Motor neuron (in vitro differentiated cells): ENCODE data around the gene GBA2. TPM values are rescaled to one million over a fixed set of nuclear protein-coding genes. Genes with fewer than 3 reads are reported as not detected.

Source experiments
- ATAC-seq, 8 experiments: fragments of 200-7000 bp; cut with Tn5 transposase; replicated peaks in 6 of 8; 2 replicates each; pipeline ENCODE4 v1.8.0; 2021; ENCODE audit warnings: mild to moderate bottlenecking in 8 of 8, moderate library complexity in 8 of 8
- H3K27ac ChIP-seq, 2 donors: fragments of 250-450 bp; sonication (Bioruptor Pico); 2 replicates each; pipeline ENCODE4 v1.9.0; 2021; ENCODE audit warnings: antibody characterized with exemption in 2 of 2, mild to moderate bottlenecking in 2 of 2, moderate library complexity in 1 of 2
- H3K4me1 ChIP-seq, 2 donors: fragments of 250-450 bp; sonication (Bioruptor Pico); replicated peaks in 1 of 2; 2 replicates each; pipeline ENCODE4 v1.6.1; 2021; ENCODE audit warnings: antibody characterized with exemption in 2 of 2, mild to moderate bottlenecking in 2 of 2, moderate library complexity in 1 of 2
- H3K4me3 ChIP-seq, 5 donors: fragments of 250-450 bp; sonication (Bioruptor Pico); 2 replicates each; pipeline ENCODE4 v1.9.0; 2021; ENCODE audit warnings: antibody characterized with exemption in 5 of 5, mild to moderate bottlenecking in 5 of 5, moderate library complexity in 4 of 5
- WGBS, 10 experiments: fragments of 450-650 bp; shearing (Covaris generic); methylation state at CpG; one replicate each; pipeline ENCODE4 v1.0.0; 2022; 5-methylcytosine and 5-hydroxymethylcytosine counted together
- in situ Hi-C, 9 experiments: fragments of 400-800 bp; cut with MboI; loops; one replicate each; pipeline ENCODE4 v1.15.0; 2021; ENCODE audit warnings: low sequenced_read_pairs in 9 of 9, low pct_unique_long_range_greater_than_20kb in 2 of 9; ENCODE audit not compliant: unreplicated experiment in 9 of 9
- total RNA-seq, 8 experiments: library from RNA; unstranded; fragments of 300-600 nt; gene quantifications; 2 replicates each; pipeline versions ENCODE4 v1.2.3 to v1.2.4, GENCODE V29; 2022

GBA2 gene
- 100 to 1,000 TPM in 1 of 8 experiments, 10 to 100 TPM in 7; 24.5 to 128 (median 53.7) TPM for total RNA-seq

DNA sequence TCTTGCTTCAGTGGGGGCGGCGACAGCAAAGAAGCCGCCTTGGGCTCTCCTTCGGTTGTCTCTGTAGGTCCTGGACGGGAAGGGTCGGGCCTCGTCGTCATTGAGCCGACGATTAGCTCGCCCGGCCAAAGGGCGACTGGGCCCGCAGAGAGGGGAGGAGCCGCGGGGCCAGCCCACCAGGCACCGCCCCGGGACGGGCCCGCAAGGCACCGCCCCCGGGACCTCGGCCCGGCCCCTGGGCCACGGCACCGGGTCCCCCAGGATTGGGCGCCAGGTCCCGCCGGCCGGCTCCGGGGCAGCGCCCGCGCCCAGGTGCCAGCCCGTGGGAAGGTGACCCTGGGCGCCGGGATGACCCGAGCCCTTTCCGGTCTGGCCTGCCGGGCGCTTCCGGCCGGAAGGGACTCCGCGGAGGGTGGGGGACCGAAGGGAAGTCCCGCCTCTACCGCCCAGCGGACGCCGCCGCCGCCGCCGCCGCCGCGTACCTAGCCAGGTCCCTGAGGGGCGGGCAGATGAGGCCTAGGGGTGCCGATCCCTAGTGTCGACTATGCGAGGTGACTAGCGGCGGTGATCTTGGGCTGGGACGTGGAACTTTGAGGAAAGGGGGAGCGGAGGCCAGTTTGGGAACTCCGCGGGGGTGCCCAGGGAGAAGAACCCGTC lies at the start of gene GBA2, which contains the start of gene RGP1:
GBA2 (minus strand) TSS at position 371 of the 657 bp plus-strand sequence. CDS start 524 bp downstream, outside the sequence.
RGP1 (plus strand) TSS at position 430 of the 657 bp plus-strand sequence. CDS start 469 bp downstream, outside the sequence.
- Histone ChIP-seq H3K27ac (peak within 1 kb of the TSS; percentile 74 to 84), H3K4me3 (peak within 1 kb of the TSS; percentile 71 to 99 (median 95)), H3K4me1 (peaks cover 22 to 31% of the 10 kb centered on the region in 2 donors)
- in situ Hi-C loops: no loop called here
- ATAC-seq: peak; percentile 87 to 95 (median 92)
- WGBS, 10 experiments: 0 to 10% methylated on average over 2 to 3 of the region's 69 CpGs; no CpG with 5 or more reads in 8 of the 10 experiments

DNA sequence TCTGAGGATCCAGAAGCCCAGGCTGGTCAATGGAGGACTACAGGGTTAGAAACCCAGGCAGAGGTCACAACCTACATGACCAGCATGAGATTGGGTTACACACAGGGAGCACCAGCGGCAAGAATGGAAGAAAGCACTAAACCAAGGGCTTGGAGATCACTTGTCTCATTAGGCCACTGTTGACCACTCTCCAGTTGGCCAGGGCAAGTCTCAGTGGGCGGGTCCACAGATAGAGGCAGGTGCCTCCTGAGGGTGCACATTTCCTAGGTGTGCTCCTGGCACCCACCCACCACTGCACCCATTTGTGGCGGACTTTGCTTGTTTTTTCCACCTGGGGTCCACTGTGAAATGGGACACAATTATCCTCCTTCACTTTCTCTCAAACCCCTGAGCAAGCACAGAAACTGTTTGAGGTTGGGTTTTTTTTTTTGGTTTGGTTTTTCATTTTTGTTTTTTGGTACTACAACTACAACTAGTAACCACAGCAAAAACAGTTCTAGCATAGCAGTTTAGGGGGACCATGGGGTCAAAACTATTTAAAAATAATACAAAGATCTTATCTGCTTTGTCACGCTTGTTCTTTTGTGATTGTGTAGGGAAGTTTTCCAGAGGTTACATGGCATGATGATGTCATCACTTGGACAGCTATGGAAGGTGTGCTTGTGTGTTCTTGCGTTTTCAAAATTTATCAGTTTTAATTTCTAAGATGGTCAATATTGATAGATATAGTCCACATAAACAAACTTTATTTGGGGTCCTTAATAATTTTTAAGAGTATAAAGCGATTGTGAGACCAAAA lies 48.5 kb upstream of the GBA2 start:
- WGBS, 10 experiments: 62 to 100% (median 92%) methylated on average over 2 to 6 of the region's 6 CpGs
- Histone ChIP-seq H3K27ac (no peak overlapping the region), H3K4me3 (no peak overlapping the region), H3K4me1 (peaks cover 3 to 12% of the 10 kb centered on the region in 2 donors)
- in situ Hi-C loops: loop anchor here in 5 of 9 experiments (25.0 kb wide), 2 partner anchors 90 to 215 kb away; no protein-coding TSS in a partner anchor
- no peak for ATAC-seq

DNA sequence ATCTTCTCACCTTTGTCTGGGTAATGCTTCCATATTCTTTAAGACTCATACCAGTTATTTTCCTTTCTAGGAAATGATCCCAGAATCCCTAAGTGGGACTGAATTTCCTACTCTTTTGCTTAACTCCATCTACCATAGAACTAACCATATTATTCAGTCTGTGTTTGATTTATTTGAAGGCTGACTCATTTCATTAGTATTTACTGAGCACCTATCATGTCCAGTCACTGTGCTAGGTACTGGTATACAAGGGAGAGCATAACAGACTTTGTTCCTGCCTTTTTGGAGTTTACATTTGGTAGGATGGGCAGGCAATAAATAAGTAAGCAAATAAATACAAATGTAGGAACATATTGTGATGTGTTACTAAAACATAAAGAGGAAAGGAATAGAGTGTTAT lies 46.7 kb upstream of the GBA2 start:
- H3K4me3 ChIP-seq: no peak overlapping the region
- ATAC-seq: peak in 1 of 8 experiments; percentile 2
- in situ Hi-C loops: loop anchor here in 5 of 9 experiments (25.0 kb wide), 2 partner anchors 92 to 217 kb away; no protein-coding TSS in a partner anchor
- H3K27ac ChIP-seq: no peak overlapping the region
- H3K4me1 ChIP-seq: peaks cover 15 to 25% of the 10 kb centered on the region in 2 donors

DNA sequence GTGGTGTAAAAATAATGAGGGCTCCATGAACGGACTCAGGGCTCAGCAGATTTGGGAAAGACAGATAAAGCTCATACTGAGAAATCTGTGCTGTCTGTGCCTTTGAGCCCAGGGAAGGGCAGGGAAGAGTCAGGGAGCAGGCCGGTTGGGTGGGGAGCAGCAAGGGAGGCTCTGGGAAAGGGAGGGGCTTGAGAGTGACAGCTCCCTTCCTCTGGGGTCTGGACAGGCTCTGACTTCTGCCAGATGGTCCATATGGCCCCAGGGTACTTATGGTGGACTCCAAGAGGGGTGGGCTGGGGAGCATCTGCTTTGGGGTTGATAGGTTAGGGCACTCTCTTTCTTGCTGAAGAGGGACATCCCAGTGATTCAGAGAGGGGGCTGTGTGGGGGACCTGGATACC lies 44.4 kb upstream of the GBA2 start:
- peak in 1 of 8 experiments; percentile 8 for ATAC-seq
- in situ Hi-C loops: loop anchor here in 5 of 9 experiments (25.0 kb wide), 2 partner anchors 94 to 219 kb away; no protein-coding TSS in a partner anchor
- Histone ChIP-seq H3K4me3 (no peak overlapping the region), H3K27ac (no peak overlapping the region), H3K4me1 (peaks cover 21 to 39% of the 10 kb centered on the region in 2 donors)
- 0 to 100% (median 86%) methylated on average over 1 to 2 of the region's 2 CpGs; no CpG with 5 or more reads in 6 of the 10 experiments for WGBS, 10 experiments

DNA sequence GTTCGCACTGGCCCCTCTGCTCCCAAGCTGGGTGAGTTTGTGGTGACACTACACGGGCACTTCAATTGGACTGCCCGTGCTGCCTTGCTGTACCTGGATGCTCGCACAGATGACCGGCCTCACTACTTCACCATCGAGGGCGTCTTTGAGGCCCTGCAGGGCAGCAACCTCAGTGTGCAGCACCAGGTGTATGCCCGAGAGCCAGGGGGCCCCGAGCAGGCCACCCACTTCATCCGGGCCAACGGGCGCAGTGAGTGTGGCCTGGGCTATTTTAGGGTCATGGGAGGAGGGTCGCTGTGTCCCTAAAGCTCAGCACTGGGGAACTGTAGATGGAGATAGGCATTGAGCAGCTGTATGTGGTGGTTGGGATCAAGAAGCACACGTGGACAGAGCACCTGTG lies 43.8 kb upstream of the GBA2 start:
- ATAC-seq: no peak
- H3K27ac ChIP-seq: no peak overlapping the region
- no peak overlapping the region for H3K4me3 ChIP-seq
- peaks cover 21 to 39% of the 10 kb centered on the region in 2 donors for H3K4me1 ChIP-seq
- in situ Hi-C loops: loop anchor here in 5 of 9 experiments (25.0 kb wide), 2 partner anchors 94 to 219 kb away; no protein-coding TSS in a partner anchor
- 63 to 100% methylated on average over 1 to 4 of the region's 14 CpGs; no CpG with 5 or more reads in 8 of the 10 experiments for WGBS, 10 experiments

DNA sequence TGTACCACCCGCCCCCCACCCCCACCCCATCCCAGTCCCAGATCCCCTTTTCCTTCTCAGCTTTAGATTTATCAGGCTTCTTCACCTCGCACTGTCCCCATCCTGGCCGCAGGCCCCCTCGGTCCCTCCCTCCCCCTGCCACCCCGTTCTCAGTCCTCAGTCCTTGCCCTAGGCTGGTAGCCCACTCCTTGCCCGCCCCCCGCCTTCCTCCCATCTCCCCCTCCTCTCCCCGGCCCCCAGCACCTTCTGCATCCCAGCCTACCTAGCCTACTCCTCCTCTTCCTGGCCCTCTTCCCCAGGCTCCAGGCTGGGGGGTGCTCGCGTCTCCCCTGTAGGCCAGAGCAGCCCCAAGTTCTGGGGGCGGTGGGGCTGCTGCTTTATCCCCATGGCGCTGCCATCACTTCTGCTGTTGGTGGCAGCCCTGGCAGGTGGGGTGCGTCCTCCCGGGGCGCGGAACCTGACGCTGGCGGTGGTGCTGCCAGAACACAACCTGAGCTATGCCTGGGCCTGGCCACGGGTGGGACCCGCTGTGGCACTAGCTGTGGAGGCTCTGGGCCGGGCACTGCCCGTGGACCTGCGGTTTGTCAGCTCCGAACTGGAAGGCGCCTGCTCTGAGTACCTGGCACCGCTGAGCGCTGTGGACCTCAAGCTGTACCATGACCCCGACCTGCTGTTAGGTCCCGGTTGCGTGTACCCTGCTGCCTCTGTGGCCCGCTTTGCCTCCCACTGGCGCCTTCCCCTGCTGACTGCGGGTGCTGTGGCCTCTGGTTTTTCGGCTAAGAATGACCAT lies 43.2 kb upstream of the GBA2 start:
- in situ Hi-C loops: loop anchor here in 5 of 9 experiments (25.0 kb wide), 2 partner anchors 95 to 220 kb away; no protein-coding TSS in a partner anchor
- Histone ChIP-seq H3K4me3 (peak overlapping the region; percentile 31 to 39 (median 36)), H3K4me1 (peaks cover 21 to 39% of the 10 kb centered on the region in 2 donors), H3K27ac (peak overlapping the region; percentile 45 to 73)
- 88 to 100% methylated on average over 1 to 5 of the region's 34 CpGs; no CpG with 5 or more reads in 8 of the 10 experiments for whole genome bisulfite sequencing, 10 experiments
- ATAC-seq: no peak

DNA sequence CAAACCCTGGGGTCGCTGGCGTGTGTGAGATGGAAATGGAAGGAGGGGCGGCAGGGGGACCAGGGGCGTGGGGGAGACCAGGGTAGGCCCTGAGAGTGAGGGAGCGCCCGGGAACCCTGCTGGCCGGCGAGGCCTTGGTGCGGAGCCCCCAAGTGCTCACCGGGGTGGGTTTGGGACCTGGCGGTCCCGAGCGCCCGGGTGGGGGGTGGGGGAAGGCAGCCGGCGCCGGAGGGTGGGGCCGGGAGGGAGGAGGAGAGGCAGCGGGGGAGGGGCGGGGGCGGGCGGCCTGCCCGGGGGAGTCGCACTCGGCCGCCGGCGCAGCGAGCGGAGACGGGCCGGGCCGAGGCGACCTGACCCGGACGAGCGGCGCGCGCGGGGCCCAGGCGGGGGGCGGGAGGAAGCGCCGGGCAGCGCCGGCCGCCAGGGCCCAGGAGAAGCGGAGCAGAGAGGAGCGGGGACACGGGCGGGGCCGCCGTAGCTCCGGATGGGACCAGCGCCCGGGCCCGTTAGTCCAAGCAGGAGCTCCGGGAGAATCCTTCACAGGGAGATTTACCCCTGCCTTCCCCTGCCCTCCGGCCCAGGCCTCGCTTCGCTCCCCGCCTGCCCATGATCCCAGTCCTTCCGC lies 42.4 kb upstream of the GBA2 start, which contains the start of gene NPR2:
NPR2 (plus strand) TSS at position 295 of the 625 bp plus-strand sequence. CDS start 818 bp downstream, outside the sequence.
- ATAC-seq: peak; percentile 57 to 75 (median 68)
- H3K27ac ChIP-seq: peak within 1 kb of the TSS; percentile 73 to 84
- no CpG with 5 or more reads among the region's 64 CpGs for WGBS, 10 experiments
- in situ Hi-C loops: loop anchor here in 5 of 9 experiments (25.0 kb wide), 2 partner anchors 96 to 221 kb away; no protein-coding TSS in a partner anchor
- peaks cover 21 to 39% of the 10 kb centered on the region in 2 donors for H3K4me1 ChIP-seq
- peak within 1 kb of the TSS; percentile 31 to 39 (median 36) for H3K4me3 ChIP-seq

DNA sequence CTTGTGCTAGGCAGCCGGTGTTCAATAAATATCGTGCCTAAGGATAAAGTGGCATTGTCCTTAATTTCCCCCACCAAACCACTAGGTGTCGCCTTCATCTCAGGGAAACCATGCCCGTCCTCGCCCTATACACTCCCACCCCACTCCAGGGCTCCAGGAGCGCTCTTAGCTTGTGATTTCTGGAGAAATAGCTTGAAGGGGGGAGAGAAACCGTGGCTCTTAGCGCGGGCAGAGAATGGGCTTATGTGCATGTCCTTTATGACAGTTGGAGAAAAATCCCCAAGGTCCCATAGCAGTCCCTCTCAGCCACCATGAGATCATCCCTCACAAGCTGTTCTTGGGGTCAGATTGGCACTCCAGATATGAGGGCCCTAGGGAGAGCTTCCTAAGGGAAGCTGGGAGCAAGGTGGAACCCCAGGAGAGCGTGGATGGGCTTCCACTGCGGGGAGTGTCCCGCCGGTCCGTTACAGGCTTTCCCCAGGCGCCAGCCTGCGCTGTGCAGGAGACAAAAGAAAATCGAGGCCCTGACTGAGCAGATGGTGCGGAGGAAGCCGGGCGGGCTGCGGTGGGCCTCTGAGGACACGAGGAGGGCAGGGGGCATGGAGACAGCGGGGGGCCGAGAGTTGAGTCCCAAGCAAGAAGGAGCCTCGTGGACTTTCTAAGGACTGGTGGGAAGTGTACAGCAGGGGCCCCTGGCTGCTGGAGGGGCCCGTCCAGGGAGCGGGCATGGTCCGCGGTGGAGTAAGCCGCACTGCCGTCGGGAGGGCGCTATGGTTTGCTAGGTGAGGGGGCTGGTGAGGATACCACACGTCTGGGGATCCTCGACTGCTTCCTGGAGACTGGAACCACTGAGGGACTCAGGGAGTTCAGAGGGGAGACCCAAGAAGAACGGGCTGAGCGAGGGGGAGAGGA lies 41.6 kb upstream of the GBA2 start:
- H3K27ac ChIP-seq: peak overlapping the region; percentile 13 to 84
- H3K4me3 ChIP-seq: peak overlapping the region; percentile 31 to 39 (median 36)
- in situ Hi-C loops: loop anchor here in 5 of 9 experiments (25.0 kb wide), 2 partner anchors 97 to 222 kb away; no protein-coding TSS in a partner anchor
- WGBS, 10 experiments: 1 to 64% (median 8%) methylated on average over 1 to 8 of the region's 37 CpGs; no CpG with 5 or more reads in 2 of the 10 experiments
- peaks cover 21 to 39% of the 10 kb centered on the region in 2 donors for H3K4me1 ChIP-seq
- peak; percentile 71 to 90 (median 86) for ATAC-seq

DNA sequence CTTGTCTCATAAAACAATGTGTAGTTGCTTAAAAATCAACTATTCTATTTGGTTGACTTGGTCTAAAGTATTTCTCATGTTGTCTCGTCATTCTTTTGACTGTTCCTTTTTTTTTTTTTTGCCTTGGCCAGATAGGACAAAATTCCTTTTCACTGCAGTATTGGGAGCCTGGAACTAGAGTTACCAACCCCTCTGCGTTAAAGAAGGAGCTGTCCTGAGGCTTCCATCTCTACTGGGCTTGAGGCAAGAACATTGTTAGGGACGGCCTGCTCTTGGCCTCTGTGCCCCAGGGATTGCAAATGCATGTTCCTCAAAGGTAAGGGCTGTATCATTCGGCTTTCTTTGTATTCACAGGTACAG lies 41.0 kb upstream of the GBA2 start:
- Histone ChIP-seq H3K4me1 (peaks cover 21 to 39% of the 10 kb centered on the region in 2 donors), H3K27ac (peak overlapping the region in 1 of 2 donors; percentile 84), H3K4me3 (no peak overlapping the region)
- peak in 6 of 8 experiments; percentile 1 to 7 (median 2) for ATAC-seq
- WGBS, 10 experiments: 0 to 50% (median 25%) methylated on average over 1 to 4 of the region's 4 CpGs
- in situ Hi-C loops: loop anchor here in 5 of 9 experiments (25.0 kb wide), 2 partner anchors 97 to 222 kb away; no protein-coding TSS in a partner anchor

DNA sequence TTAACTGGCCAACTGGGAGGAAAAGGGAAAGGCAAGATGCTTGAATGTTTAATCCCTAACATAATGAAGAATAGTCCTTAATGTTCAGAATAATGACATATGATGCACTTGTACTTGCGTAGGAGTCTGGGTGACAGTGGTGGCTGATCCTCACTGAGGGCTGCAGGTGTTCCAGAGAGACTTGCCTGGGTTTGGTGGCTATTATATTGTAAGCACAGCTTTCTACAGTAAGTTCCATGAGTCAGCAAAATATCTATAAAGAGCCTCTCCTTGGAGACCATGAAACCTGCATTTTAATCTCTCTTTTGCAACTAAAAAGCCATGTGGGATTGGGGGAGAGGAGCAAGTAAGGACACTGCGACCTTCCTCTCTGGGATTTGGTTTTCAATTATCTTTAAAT lies 40.5 kb upstream of the GBA2 start:
- in situ Hi-C loops: loop anchor here in 5 of 9 experiments (10.0 to 25.0 kb wide), 3 partner anchors 95 to 223 kb away; no protein-coding TSS in a partner anchor
- ATAC-seq: no peak
- 25 to 95% (median 80%) methylated on average over 1 to 2 of the region's 2 CpGs; no CpG with 5 or more reads in 1 of the 10 experiments for WGBS, 10 experiments
- Histone ChIP-seq H3K4me3 (no peak overlapping the region), H3K27ac (no peak overlapping the region), H3K4me1 (peaks cover 21 to 39% of the 10 kb centered on the region in 2 donors)

DNA sequence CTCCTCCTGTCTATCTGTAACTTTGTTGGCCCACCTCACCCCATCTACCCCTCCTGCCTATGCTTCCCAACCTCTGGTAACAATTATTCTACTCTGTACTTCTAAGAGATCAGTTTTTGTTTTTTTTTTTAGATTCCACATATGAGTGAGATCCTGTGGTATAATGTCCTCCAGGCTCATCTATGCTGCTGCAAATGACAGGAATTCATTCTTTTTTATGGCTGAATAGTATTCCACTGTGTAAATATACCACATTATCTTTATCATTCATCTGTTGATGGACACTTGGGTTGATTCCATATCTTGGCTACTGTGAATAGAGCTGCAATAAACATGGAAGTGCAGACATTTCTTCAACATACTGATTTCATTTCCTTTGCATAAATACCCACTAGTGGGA lies 34.4 kb upstream of the GBA2 start:
- ATAC-seq: no peak
- Histone ChIP-seq H3K4me1 (no peaks in the 10 kb centered on the region), H3K27ac (no peak overlapping the region), H3K4me3 (no peak overlapping the region)
- in situ Hi-C loops: loop anchor here in 5 of 9 experiments (10.0 to 25.0 kb wide), 3 partner anchors 101 to 229 kb away; no protein-coding TSS in a partner anchor
